GM13976 (cell line): ENCODE results near the gene SLC6A19.

Experiments
- DNase-seq: peaks from one replicate; pipeline ENCODE4 v3.0.0; 2012; ENCODE audit warnings: low spot score
- CTCF ChIP-seq: IDR thresholded peaks from 2 replicates; pipeline ENCODE4 v1.5.1; 2012; ENCODE audit warnings: borderline replicate concordance, mild to moderate bottlenecking; ENCODE audit not compliant: insufficient read depth; ENCODE audit errors: extremely low read depth, missing control alignments, control extremely low read depth
- in situ Hi-C: fragments of 300-500 bp; cut with MboI; formaldehyde crosslinking; loops from one replicate; pipeline ENCODE4 v1.12.0; 2022; ENCODE audit warnings: low sequenced_read_pairs, mixed read lengths, inconsistent platforms; ENCODE audit not compliant: unreplicated experiment

SLC6A19 gene

GRCh38 chr5:1184163-1184470, 17.3 kb upstream of the SLC6A19 start:
- no peak for DNase-seq
- in situ Hi-C loops: no loop called here
- TF ChIP-seq CTCF: no peak

GRCh38 chr5:1184481-1184880, 16.9 kb upstream of the SLC6A19 start:
- in situ Hi-C loops: no loop called here
- no peak for TF ChIP-seq CTCF
- DNase-seq: no peak

- in situ Hi-C loops: no loop called here
- no peak for TF ChIP-seq CTCF
- DNase-seq: no peak
Measured at GRCh38 chr5:1185038-1185627, 16.3 kb upstream of the SLC6A19 start.

- no peak for DNase-seq
- no peak for TF ChIP-seq CTCF
- in situ Hi-C loops: no loop called here
Measured at GRCh38 chr5:1185629-1186350, 15.6 kb upstream of the SLC6A19 start.

- no peak for TF ChIP-seq CTCF
- DNase-seq: no peak
- in situ Hi-C loops: no loop called here
Measured at GRCh38 chr5:1186351-1187233, 14.8 kb upstream of the SLC6A19 start.

GRCh38 chr5:1187234-1187949, 14.0 kb upstream of the SLC6A19 start:
- in situ Hi-C loops: no loop called here
- no peak for TF ChIP-seq CTCF
- DNase-seq: no peak
